DMS79 (cell line): ENCODE measurements around the gene LCE2A.

ENCODE experiments used
- DNase-seq: peaks from one replicate; lab custom pipeline; 2025; lab: John Stamatoyannopoulos, UW

The LCE2A gene

GRCh38 chr1:152743371-152744145 is 45.4 kb downstream of the LCE2A start:
- DNase-seq, result no peak

DNA sequence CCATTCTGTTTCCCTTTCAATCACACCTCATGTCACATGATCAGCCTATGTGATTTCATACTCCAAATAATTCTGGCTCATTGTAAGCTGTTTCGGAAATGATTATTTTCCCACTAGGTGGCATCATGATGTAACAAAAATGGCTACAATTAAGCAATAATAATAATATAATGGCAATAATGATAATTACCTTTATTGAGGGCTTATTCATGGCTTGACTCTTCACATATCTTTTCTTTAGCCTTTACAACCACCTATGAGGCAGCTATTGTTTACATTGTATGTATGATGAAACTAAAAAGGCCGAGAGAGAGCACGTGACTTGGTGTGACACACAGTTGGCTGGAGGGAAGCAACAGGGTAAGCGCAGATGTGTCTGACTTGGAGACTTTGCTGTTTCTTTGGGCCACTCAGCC is 47.2 kb downstream of the LCE2A start:
- no peak for DNase-seq

- DNase-seq, result no peak
These were observed 47.8 kb downstream of the LCE2A start for GRCh38 chr1:152745765-152746444.

- DNase-seq, result no peak
These were observed 49.7 kb downstream of the LCE2A start for GRCh38 chr1:152747831-152748230.
